Measurements from ENCODE around the gene DNAH9. TPM values are rescaled to one million over a fixed set of nuclear protein-coding genes. Genes with fewer than 3 reads are reported as not detected.

Gene DNAH9
- polyA plus RNA-seq, 2 of the 4 experiments (the other 2 are of a cell fraction): 0.03 to 0.04 TPM

DNA sequence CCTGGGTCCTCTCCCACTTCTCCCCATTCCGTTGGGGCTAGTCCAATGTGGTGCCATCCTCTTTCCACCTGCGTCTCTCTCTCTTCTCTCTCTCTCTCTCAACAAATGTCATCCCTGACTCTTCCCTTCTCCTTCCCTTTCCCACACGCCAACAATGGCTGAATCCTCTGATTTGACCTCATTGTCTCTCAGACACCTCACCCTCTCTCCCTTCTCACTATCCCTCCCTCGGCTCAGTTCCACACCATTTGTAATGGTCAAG lies 399.6 kb downstream of the DNAH9 start:
- CTCF ChIA-PET: interaction anchor here (0.6 to 2.9 kb wide), 8 partner anchors 10 to 1420 kb away, joined by 3 to 24 read pairs (median 4); no protein-coding TSS in a partner anchor
- FAIRE-seq: no peak
- WGBS (ENCODE audit: missing lambda C conversion rate): 58% methylated on average over 4 of the region's 4 CpGs
- no peak for DNase-seq (ENCODE audit: low read depth in 1 of 2, low spot score in 1 of 2)
- H3K4me2 ChIP-seq: peak overlapping the region; percentile 85
- H3K4me1 ChIP-seq: peaks cover 8% of the 10 kb centered on the region
- H3K27ac ChIP-seq: peak overlapping the region; percentile 88 to 94
- peak overlapping the region; percentile 70 for H3K4me3 ChIP-seq
- ATAC-seq: peak in 1 of 2 experiments; percentile 6; a peak in 1 of 6 replicates
- POLR2A ChIA-PET: interaction anchor here (0.6 to 4.2 kb wide), 24 partner anchors 9 to 1351 kb away, joined by 3 to 217 read pairs (median 6); partner anchors contain the start of genes ELAC2, MAP2K4 and TMEM220
- H3K9me3 ChIP-seq: no peaks in the 10 kb centered on the region
- TF ChIP-seq EHMT2 (IDR thresholded peaks at IDR 0.05; ENCODE audit: low read depth) (peak; percentile 67; the same call in 1 of the 2 replicates), HDAC2 (IDR thresholded peaks at IDR 0.05) (no peak)

DNA sequence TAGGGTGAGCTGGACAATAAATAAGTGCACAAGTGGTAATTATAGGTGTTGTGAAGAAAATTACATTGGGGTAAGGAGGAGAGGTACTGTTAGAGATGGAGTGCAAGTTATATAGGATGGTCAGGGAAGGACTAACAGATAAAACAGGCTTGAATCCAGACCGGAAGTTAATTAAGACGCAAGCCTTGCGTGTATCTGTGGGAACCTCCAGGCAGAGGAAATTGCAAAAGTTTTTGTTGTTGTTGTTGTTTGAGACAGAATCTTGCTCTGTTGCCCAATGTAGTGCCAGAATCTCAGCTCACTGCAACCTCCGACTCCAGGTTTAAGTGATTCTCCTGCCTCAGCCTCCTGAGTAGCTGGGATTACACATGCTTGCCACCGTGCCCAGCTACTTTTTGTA lies 401.4 kb downstream of the DNAH9 start:
- TF ChIP-seq KDM1A (IDR thresholded peaks at IDR 0.05; ENCODE audit: low read depth) (no peak), RAD21 (conservative IDR thresholded peaks at IDR 0.05 in 1 of 2, IDR thresholded peaks at IDR 0.05 in 1 of 2) (no peak), RARB (CRISPR knock-in tag; IDR thresholded peaks at IDR 0.05) (no peak), MYC (IDR thresholded peaks at IDR 0.05; ENCODE audit: borderline replicate concordance, low read length) (no peak), HOXA7 (CRISPR knock-in tag; IDR thresholded peaks at IDR 0.05) (no peak), EHF (CRISPR knock-in tag; IDR thresholded peaks at IDR 0.05) (no peak), CHD2 (IDR thresholded peaks at IDR 0.05; ENCODE audit: low read length, partially characterized antibody) (no peak)
- TF ChIP-seq, protein P1, sequence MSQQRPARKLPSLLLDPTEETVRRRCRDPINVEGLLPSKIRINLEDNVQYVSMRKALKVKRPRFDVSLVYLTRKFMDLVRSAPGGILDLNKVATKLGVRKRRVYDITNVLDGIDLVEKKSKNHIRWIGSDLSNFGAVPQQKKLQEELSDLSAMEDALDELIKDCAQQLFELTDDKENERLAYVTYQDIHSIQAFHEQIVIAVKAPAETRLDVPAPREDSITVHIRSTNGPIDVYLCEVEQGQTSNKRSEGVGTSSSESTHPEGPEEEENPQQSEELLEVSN (IDR thresholded peaks at IDR 0.05; ENCODE audit: borderline replicate concordance, low read depth): no peak
- Histone ChIP-seq H3K4me1 (peaks cover 8% of the 10 kb centered on the region), H3K27ac (no peak overlapping the region), H3K4me3 (no peak overlapping the region), H3K4me2 (no peak overlapping the region), H3K9me3 (no peaks in the 10 kb centered on the region)
- ChIA-PET CTCF (interaction anchor here (1.0 kb wide), 1 partner anchor 9 kb away, joined by 3 read pairs; no protein-coding TSS in a partner anchor), POLR2A (interaction anchor here (4.2 kb wide), 1 partner anchor 22 kb away, joined by 217 read pairs; the partner anchor contains the start of gene MAP2K4)
- no peak for FAIRE-seq
- no peak for DNase-seq (ENCODE audit: low read depth in 1 of 2, low spot score in 1 of 2)
- no peak for ATAC-seq
- 84% methylated on average over 5 of the region's 5 CpGs for WGBS (ENCODE audit: missing lambda C conversion rate)

DNA sequence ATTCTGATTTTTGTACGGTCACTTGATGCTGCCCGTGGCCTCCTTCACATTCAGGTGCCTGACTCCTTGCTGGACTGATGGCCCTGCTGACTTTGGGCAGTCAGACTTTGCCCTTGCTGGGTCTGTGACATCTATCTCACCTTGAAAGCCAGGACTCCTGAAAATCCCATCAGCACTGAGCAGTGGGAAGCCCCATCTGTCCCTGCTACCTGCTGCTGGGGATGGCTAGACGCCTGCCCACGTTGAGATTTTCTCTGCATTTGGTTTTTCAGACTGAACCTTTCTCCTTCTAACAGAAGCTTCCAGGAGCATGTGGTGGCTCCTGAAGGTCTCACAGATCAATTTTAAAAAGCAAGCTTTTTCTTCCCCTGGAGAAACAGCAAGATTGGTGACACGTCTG lies 409.2 kb downstream of the DNAH9 start:
- no peak overlapping the region for H3K4me3 ChIP-seq
- TF ChIP-seq ZFP36 (IDR thresholded peaks at IDR 0.05; ENCODE audit: borderline replicate concordance, partially characterized antibody) (no peak), KDM5A (IDR thresholded peaks at IDR 0.05) (no peak), POLR2A (IDR thresholded peaks at IDR 0.05; ENCODE audit: low read length) (no peak), HDAC2 (IDR thresholded peaks at IDR 0.05) (no peak), TFCP2L1 (CRISPR knock-in tag; IDR thresholded peaks at IDR 0.05) (no peak), ZNF302 (CRISPR knock-in tag; IDR thresholded peaks at IDR 0.05) (no peak), ZSCAN20 (CRISPR knock-in tag; IDR thresholded peaks at IDR 0.05) (no peak), CHD4 (IDR thresholded peaks at IDR 0.05; ENCODE audit: borderline replicate concordance) (no peak)
- TF ChIP-seq, protein P1 (IDR thresholded peaks at IDR 0.05; ENCODE audit: borderline replicate concordance, low read depth): no peak
- TF ChIP-seq, protein P2, sequence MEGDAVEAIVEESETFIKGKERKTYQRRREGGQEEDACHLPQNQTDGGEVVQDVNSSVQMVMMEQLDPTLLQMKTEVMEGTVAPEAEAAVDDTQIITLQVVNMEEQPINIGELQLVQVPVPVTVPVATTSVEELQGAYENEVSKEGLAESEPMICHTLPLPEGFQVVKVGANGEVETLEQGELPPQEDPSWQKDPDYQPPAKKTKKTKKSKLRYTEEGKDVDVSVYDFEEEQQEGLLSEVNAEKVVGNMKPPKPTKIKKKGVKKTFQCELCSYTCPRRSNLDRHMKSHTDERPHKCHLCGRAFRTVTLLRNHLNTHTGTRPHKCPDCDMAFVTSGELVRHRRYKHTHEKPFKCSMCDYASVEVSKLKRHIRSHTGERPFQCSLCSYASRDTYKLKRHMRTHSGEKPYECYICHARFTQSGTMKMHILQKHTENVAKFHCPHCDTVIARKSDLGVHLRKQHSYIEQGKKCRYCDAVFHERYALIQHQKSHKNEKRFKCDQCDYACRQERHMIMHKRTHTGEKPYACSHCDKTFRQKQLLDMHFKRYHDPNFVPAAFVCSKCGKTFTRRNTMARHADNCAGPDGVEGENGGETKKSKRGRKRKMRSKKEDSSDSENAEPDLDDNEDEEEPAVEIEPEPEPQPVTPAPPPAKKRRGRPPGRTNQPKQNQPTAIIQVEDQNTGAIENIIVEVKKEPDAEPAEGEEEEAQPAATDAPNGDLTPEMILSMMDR (IDR thresholded peaks at IDR 0.05): no peak
- TF ChIP-seq, protein P3, sequence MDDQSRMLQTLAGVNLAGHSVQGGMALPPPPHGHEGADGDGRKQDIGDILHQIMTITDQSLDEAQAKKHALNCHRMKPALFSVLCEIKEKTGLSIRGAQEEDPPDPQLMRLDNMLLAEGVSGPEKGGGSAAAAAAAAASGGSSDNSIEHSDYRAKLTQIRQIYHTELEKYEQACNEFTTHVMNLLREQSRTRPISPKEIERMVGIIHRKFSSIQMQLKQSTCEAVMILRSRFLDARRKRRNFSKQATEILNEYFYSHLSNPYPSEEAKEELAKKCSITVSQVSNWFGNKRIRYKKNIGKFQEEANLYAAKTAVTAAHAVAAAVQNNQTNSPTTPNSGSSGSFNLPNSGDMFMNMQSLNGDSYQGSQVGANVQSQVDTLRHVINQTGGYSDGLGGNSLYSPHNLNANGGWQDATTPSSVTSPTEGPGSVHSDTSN (IDR thresholded peaks at IDR 0.05): no peak
- H3K4me1 ChIP-seq: no peaks in the 10 kb centered on the region
- ChIA-PET POLR2A (interaction anchor here (1.5 to 5.0 kb wide), 2 partner anchors 11 to 13 kb away, joined by 6 to 51 read pairs; partner anchors contain the start of genes MAP2K4 and ZNF18), CTCF (interaction anchor here (1.2 to 2.4 kb wide), 3 partner anchors 10 to 23 kb away, joined by 3 to 9 read pairs (median 3); partner anchors contain the start of gene ZNF18)
- no peak overlapping the region for H3K27ac ChIP-seq
- WGBS (ENCODE audit: missing lambda C conversion rate): 70% methylated on average over 5 of the region's 5 CpGs
- H3K4me2 ChIP-seq: no peak overlapping the region
- H3K9me3 ChIP-seq: 0 out of 3 replicates have a peak, but pooled peaks cover 3% of the 10 kb centered on the region
- no peak for ATAC-seq
- no peak for DNase-seq (ENCODE audit: low read depth in 1 of 2, low spot score in 1 of 2)
- FAIRE-seq: no peak
